ENCODE measurements around the gene HTR2C. TPM values are rescaled to one million over a fixed set of nuclear protein-coding genes. Genes with fewer than 3 reads are reported as not detected.
"Not testable (repeated sequence)": the region's sequence is repeated elsewhere in the genome, so short reads cannot be mapped to it uniquely, and the experiment has no call there.

HTR2C gene
- total RNA-seq, 1 donor from 2014 or later = not detected

DNA sequence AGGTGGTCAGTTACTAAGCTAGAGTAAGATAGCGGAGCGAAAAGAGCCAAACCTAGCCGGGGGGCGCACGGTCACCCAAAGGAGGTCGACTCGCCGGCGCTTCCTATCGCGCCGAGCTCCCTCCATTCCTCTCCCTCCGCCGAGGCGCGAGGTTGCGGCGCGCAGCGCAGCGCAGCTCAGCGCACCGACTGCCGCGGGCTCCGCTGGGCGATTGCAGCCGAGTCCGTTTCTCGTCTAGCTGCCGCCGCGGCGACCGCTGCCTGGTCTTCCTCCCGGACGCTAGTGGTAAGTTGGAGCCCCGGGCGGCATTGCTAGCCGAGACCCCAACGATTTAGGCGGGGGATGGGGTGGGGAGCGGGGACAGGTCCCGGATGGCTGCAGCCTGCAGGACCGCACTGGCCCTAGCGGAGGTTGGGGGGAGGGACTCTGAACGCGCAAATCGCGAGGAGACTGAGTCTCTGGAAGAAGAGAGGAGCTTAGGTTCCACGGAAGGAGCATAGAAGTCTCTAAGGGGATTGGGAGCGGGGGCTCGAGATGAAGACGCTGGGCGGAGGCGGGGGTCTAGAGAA is 573 bp downstream of the HTR2C start:
- peak in 1 of 2 donors; percentile 19 for ATAC-seq

DNA sequence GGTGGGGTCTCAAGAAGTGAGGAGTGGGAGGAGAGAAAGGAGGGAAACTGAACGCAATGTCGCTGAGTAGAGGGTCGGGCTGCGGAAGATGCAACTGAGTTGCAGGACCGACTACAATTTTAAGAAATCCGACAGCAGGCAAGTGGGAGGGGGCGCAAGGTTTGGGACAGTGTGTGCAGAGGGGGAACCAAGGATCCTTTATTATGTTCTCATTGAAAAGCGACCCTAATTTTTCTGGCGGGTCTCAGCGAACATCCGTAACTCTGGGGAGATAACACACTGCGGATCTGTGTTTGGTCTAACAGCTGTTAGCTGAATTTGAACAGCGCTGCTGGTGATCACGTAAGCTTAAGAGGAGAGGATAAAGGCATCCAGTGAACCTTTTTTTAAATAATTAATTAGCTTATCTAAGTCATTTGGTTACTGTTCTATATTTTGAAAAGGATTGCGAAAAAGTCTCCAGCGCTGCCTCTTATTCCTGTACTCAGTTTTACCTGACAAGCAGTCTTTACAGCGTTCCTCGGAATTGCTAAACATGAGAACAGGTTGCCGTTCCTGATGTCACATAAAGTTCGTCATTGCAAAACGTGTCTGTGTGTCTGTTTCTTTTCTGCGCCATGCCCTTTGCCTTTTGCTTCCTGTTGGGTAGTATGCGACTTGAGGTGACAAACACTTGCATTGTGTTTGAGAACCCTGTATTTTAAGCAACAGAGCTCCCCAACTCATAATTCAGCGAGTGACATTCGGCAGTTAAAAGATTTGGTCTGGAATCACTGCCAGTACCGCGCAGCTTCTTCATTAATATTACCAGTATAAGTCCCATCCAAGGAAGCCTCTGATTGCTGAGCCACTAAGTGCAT is 1.3 kb downstream of the HTR2C start:
- no peak for ATAC-seq
- Histone ChIP-seq H3K36me3 (no peaks in the 10 kb centered on the region), H3K4me1 (no peaks in the 10 kb centered on the region), H3K4me3 (no peak overlapping the region), H3K27ac (no peak overlapping the region), H3K27me3 (ENCODE audit: low read depth) (peaks cover 38% of the 10 kb centered on the region), H3K9me3 (no peaks in the 10 kb centered on the region)
- TF ChIP-seq, protein P1, sequence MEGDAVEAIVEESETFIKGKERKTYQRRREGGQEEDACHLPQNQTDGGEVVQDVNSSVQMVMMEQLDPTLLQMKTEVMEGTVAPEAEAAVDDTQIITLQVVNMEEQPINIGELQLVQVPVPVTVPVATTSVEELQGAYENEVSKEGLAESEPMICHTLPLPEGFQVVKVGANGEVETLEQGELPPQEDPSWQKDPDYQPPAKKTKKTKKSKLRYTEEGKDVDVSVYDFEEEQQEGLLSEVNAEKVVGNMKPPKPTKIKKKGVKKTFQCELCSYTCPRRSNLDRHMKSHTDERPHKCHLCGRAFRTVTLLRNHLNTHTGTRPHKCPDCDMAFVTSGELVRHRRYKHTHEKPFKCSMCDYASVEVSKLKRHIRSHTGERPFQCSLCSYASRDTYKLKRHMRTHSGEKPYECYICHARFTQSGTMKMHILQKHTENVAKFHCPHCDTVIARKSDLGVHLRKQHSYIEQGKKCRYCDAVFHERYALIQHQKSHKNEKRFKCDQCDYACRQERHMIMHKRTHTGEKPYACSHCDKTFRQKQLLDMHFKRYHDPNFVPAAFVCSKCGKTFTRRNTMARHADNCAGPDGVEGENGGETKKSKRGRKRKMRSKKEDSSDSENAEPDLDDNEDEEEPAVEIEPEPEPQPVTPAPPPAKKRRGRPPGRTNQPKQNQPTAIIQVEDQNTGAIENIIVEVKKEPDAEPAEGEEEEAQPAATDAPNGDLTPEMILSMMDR (IDR thresholded peaks at IDR 0.05) = no peak
- DNase-seq = no peak
- intact Hi-C loops (cut with DNase I) = no loop called here

More for the DNA sequence above, 573 bp downstream of the HTR2C start:
- Histone ChIP-seq H3K4me3 (peak overlapping the region; percentile 6), H3K4me1 (no peaks in the 10 kb centered on the region), H3K27me3 (ENCODE audit: low read depth) (peaks cover 44% of the 10 kb centered on the region), H3K27ac (no peak overlapping the region), H3K9me3 (no peaks in the 10 kb centered on the region), H3K36me3 (no peaks in the 10 kb centered on the region)
- intact Hi-C loops (cut with DNase I) = no loop called here
- TF ChIP-seq, protein P1 (IDR thresholded peaks at IDR 0.05) = no peak
- DNase-seq = no peak

DNA sequence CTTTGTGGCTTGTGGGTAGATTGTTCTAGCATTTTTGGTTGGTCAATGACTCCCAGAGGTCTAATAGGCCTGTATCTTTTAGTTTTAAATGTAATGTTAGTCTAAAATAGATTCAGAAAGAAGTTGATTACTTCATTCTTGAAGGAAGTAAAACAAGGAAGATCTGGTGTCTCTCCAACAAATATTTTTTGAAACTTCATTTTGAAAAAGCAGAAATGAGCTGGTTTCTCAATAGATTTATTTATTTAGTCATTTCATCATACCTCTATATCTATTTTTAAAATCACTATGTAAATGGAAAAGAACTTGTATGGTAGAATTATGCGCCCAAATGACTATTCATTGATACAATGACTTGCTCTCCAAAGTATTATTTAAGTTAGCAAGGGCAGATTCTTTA is 7.2 kb downstream of the HTR2C start:
- no peaks in the 10 kb centered on the region for H3K4me1 ChIP-seq
- TF ChIP-seq, protein P1 (IDR thresholded peaks at IDR 0.05) = no peak
- H3K9me3 ChIP-seq = no peaks in the 10 kb centered on the region
- no peak overlapping the region for H3K27ac ChIP-seq
- intact Hi-C loops (cut with DNase I) = no loop called here
- DNase-seq (no peak), ATAC-seq (no peak)
- H3K4me3 ChIP-seq = no peak overlapping the region
- no peaks in the 10 kb centered on the region for H3K36me3 ChIP-seq
- H3K27me3 ChIP-seq (ENCODE audit: low read depth) = no peaks in the 10 kb centered on the region

DNA sequence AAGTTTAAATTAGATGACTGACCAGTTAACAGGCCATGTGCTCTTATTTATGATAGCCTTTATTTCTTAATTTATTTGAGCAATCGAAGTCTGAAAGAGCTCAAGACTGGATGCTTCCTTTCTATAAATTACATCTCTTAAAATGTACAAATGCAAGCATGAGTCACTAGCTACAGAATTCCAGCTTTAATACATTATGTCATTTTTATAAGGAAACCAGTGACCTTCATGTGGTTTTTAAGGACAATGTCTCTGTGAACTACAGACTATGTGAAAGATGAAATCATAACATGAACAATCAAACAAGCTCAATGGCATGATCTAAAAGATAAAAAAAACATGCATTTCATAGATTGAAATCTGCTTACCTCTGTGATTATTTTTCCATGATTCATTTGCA is 15.4 kb downstream of the HTR2C start:
- Histone ChIP-seq H3K36me3 (no peaks in the 10 kb centered on the region), H3K4me3 (no peak overlapping the region), H3K4me1 (no peaks in the 10 kb centered on the region), H3K27me3 (ENCODE audit: low read depth) (no peaks in the 10 kb centered on the region), H3K9me3 (no peaks in the 10 kb centered on the region), H3K27ac (no peak overlapping the region)
- ATAC-seq (no peak), DNase-seq (no peak)
- TF ChIP-seq, protein P1 (IDR thresholded peaks at IDR 0.05) = no peak
- intact Hi-C loops (cut with DNase I) = no loop called here

DNA sequence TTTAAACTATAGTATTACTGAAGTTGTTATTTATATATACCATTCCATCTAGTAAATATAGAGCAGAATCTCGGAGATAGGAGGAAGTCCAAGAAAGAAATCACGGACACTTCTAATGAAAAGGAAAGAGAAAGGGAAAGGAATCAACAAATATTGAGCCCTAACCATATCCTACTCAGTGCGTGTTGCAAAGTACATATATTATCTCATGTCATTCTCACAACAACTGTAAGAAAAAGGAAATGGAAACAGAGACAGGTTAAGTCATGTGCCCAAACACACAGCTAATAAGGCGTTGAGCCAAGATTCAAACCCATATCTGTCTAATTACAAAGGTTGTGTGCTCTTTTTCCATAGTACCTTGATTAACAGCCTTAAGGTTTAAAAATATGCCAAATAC is 16.0 kb downstream of the HTR2C start:
- intact Hi-C loops (cut with DNase I) = no loop called here
- Histone ChIP-seq H3K27ac (no peak overlapping the region), H3K9me3 (no peaks in the 10 kb centered on the region), H3K4me3 (no peak overlapping the region), H3K4me1 (no peaks in the 10 kb centered on the region), H3K27me3 (ENCODE audit: low read depth) (no peaks in the 10 kb centered on the region), H3K36me3 (no peaks in the 10 kb centered on the region)
- no peak for ATAC-seq
- TF ChIP-seq, protein P1 (IDR thresholded peaks at IDR 0.05) = no peak
- DNase-seq = no peak

DNA sequence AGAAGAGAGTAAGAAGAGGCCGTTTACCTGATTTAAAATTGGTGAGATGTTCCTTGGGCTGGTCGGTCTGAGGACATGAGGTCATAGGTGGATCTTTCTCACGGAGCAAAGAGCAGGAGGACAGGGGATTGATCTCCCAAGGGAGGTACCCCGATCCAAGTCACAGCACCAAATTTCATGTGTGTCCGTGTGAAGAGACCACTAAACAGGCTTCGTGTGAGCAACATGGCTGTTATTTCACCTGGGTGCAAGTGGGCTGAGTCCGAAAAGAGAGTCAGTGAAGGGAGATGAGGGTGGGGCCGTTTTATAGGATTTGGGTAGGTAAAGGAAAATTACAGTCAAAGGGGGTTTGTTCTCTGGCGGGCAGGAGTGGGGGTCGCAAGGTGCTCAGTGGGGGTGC is 22.7 kb downstream of the HTR2C start:
- DNase-seq = not testable (repeated sequence)

More for the DNA sequence above, 22.7 kb downstream of the HTR2C start:
- H3K36me3 ChIP-seq; ATAC-seq; intact Hi-C loops (cut with DNase I); H3K4me1 ChIP-seq; H3K9me3 ChIP-seq; H3K27ac ChIP-seq; H3K27me3 ChIP-seq (ENCODE audit: low read depth); H3K4me3 ChIP-seq: not testable (repeated sequence)
